GM21526 (cell line): ENCODE measurements around the gene FILIP1L.
"Not testable (repeated sequence)": the region's sequence is repeated elsewhere in the genome, so short reads cannot be mapped to it uniquely, and the experiment has no call there.

Experiments
- ATAC-seq: cut with Tn5 transposase; IDR thresholded peaks from one replicate; pipeline ENCODE4 v1.9.1; 2021; ENCODE audit warnings: moderate library complexity; ENCODE audit not compliant: unreplicated experiment, low FRiP score

The FILIP1L gene

GRCh38 chr3:99858469-99858868 lies 255.8 kb downstream of the FILIP1L start:
- no peak for ATAC-seq

GRCh38 chr3:99857278-99857677 lies 257.0 kb downstream of the FILIP1L start:
- no peak for ATAC-seq

GRCh38 chr3:99856437-99857220 lies 257.7 kb downstream of the FILIP1L start:
- ATAC-seq = no peak

GRCh38 chr3:99855900-99856299 lies 258.4 kb downstream of the FILIP1L start:
- no peak for ATAC-seq

GRCh38 chr3:99854756-99855298 lies 259.5 kb downstream of the FILIP1L start:
- no peak for ATAC-seq

- no peak for ATAC-seq
These were observed 261.4 kb downstream of the FILIP1L start for GRCh38 chr3:99852851-99853250.

- ATAC-seq = no peak
These were observed 262.3 kb downstream of the FILIP1L start for GRCh38 chr3:99851955-99852354.

GRCh38 chr3:99850608-99851007 lies 263.7 kb downstream of the FILIP1L start:
- ATAC-seq = no peak

- ATAC-seq = no peak
These were observed 265.9 kb downstream of the FILIP1L start for GRCh38 chr3:99848433-99848832.

- no peak for ATAC-seq
These were observed 267.7 kb downstream of the FILIP1L start for GRCh38 chr3:99846477-99847160.

GRCh38 chr3:99845999-99846398 lies 268.3 kb downstream of the FILIP1L start:
- ATAC-seq = no peak

- ATAC-seq = no peak
These were observed 269.0 kb downstream of the FILIP1L start for GRCh38 chr3:99845331-99845730.

GRCh38 chr3:99843590-99844258 lies 270.6 kb downstream of the FILIP1L start:
- no peak for ATAC-seq

GRCh38 chr3:99842826-99843589 lies 271.3 kb downstream of the FILIP1L start:
- ATAC-seq = no peak

GRCh38 chr3:99841949-99842348 lies 272.4 kb downstream of the FILIP1L start:
- ATAC-seq = not testable (repeated sequence)

GRCh38 chr3:99839613-99840012 lies 274.7 kb downstream of the FILIP1L start:
- ATAC-seq = no peak

GRCh38 chr3:99838755-99839154 lies 275.5 kb downstream of the FILIP1L start:
- no peak for ATAC-seq

GRCh38 chr3:99837715-99838114 lies 276.6 kb downstream of the FILIP1L start:
- no peak for ATAC-seq

- no peak for ATAC-seq
These were observed 277.6 kb downstream of the FILIP1L start for GRCh38 chr3:99836681-99837080.

GRCh38 chr3:99834211-99834957 lies 279.9 kb downstream of the FILIP1L start:
- ATAC-seq = no peak
